ENCODE measurements around the gene BBS9.

Gene BBS9

DNA sequence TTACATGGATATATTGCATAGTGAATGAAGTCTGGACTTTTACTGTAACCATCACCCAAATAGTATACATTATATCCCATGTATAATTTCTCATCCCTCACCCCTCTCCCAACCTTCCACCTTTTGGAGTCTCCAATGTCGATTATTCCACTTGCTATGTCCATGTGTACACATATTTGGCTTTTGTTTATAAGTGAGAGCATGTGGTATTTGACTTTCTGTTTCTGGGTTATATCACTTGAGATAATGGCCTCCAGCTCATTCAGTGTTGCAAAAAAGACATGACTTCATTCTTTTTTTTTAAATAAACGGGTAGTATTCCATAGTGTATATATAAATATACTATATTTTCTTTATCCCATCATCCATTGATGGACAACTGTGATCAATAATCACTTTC, 487.4 kb downstream of the BBS9 start:
- Histone ChIP-seq H3K9ac (ENCODE audit: insufficient read length) (no peak overlapping the region), H3K36me3 (ENCODE audit: insufficient read depth, low read length) (no peaks in the 10 kb centered on the region), H3K27ac (no peak overlapping the region), H3K4me3 (no peak overlapping the region), H3K9me3 (ENCODE audit: low read depth, low read length) (no peaks in the 10 kb centered on the region)
- TF ChIP-seq EZH2 (IDR thresholded peaks at IDR 0.05) (no peak), FOXP2 (optimal IDR thresholded peaks at IDR 0.05; ENCODE audit: control extremely low read depth, extremely low read length, insufficient read depth) (no peak), POLR2AphosphoS5 (IDR thresholded peaks at IDR 0.05; ENCODE audit: borderline replicate concordance, low read depth, low read length) (no peak)
- no peak for DNase-seq (ENCODE audit: low read depth, low spot score)

DNA sequence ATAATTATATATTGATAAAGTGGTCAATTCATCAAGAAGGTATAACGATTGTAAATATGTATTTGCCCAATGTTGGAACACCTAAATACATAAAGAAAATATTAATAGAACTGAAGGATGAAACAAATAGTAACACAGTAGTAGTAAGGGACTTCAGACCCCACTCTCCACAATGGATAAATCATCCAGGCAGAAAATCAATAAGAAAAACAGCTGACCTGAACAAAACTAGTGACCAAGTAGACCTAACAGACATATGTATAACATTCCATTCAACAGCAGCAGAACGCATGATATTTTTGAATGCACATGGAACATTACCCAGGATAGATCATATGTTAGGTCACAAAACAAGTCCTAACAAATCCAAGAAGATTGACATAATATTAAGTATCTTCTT, 489.9 kb downstream of the BBS9 start:
- no peak overlapping the region for H3K4me3 ChIP-seq

DNA sequence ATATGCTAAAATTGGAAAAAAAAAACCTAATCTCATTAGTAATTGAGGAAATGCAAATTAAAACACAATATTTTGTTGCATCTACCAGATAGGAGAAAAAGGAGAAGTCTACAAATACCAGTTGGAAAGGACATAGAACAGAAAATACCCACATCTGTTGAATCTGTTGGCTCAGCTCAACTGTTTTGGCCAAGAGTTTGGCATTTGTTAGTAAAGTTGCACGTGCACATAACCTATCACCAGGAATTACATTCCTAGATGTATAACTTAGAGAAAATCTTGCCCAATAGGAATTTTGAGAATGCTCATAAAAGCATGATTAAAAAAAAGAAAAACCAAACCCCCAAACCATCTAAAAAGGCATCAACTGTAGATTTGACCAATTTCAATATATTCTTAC, 493.9 kb downstream of the BBS9 start:
- H3K27ac ChIP-seq = no peak overlapping the region
- TF ChIP-seq FOXP2 (optimal IDR thresholded peaks at IDR 0.05; ENCODE audit: control extremely low read depth, extremely low read length, insufficient read depth) (no peak), POLR2AphosphoS5 (IDR thresholded peaks at IDR 0.05; ENCODE audit: borderline replicate concordance, low read depth, low read length) (no peak), EZH2 (IDR thresholded peaks at IDR 0.05) (no peak)
- H3K36me3 ChIP-seq (ENCODE audit: insufficient read depth, low read length) = no peaks in the 10 kb centered on the region
- no peak overlapping the region for H3K4me3 ChIP-seq
- DNase-seq (ENCODE audit: low read depth, low spot score) = no peak
- H3K9ac ChIP-seq (ENCODE audit: insufficient read length) = no peak overlapping the region
- H3K9me3 ChIP-seq (ENCODE audit: low read depth, low read length) = no peaks in the 10 kb centered on the region

More for the DNA sequence above, 489.9 kb downstream of the BBS9 start:
- Histone ChIP-seq H3K9ac (ENCODE audit: insufficient read length) (no peak overlapping the region), H3K27ac (no peak overlapping the region), H3K9me3 (ENCODE audit: low read depth, low read length) (no peaks in the 10 kb centered on the region), H3K36me3 (ENCODE audit: insufficient read depth, low read length) (no peaks in the 10 kb centered on the region)
- TF ChIP-seq FOXP2 (optimal IDR thresholded peaks at IDR 0.05; ENCODE audit: control extremely low read depth, extremely low read length, insufficient read depth) (no peak), POLR2AphosphoS5 (IDR thresholded peaks at IDR 0.05; ENCODE audit: borderline replicate concordance, low read depth, low read length) (no peak)
- no peak for DNase-seq (ENCODE audit: low read depth, low spot score)

DNA sequence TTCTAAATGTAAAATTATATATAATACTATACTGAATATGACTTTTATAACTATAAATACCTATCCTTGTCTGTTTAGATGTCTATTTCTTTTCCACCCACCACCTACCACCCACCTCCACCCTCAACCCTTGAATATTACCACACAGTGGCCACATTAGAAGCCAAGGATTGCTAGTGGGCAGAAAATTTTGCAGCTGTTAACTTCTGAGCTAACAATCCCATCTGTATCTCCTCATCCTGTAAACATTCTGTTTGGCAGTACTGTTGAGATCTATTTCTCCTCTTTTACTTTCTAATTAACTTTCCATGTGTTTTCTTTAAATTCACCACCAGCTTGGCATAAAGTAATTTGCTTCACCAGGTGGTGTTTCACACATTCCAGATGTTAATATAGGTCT, 494.9 kb downstream of the BBS9 start:
- no peak for TF ChIP-seq FOXP2 (optimal IDR thresholded peaks at IDR 0.05; ENCODE audit: control extremely low read depth, extremely low read length, insufficient read depth)
- no peak for TF ChIP-seq EZH2 (IDR thresholded peaks at IDR 0.05)
- TF ChIP-seq POLR2AphosphoS5 (IDR thresholded peaks at IDR 0.05; ENCODE audit: borderline replicate concordance, low read depth, low read length) = no peak
- no peak overlapping the region for H3K27ac ChIP-seq
- H3K4me3 ChIP-seq = no peak overlapping the region
- no peaks in the 10 kb centered on the region for H3K36me3 ChIP-seq (ENCODE audit: insufficient read depth, low read length)
- no peak for DNase-seq (ENCODE audit: low read depth, low spot score)
- H3K9me3 ChIP-seq (ENCODE audit: low read depth, low read length) = no peaks in the 10 kb centered on the region
- H3K9ac ChIP-seq (ENCODE audit: insufficient read length) = no peak overlapping the region

DNA sequence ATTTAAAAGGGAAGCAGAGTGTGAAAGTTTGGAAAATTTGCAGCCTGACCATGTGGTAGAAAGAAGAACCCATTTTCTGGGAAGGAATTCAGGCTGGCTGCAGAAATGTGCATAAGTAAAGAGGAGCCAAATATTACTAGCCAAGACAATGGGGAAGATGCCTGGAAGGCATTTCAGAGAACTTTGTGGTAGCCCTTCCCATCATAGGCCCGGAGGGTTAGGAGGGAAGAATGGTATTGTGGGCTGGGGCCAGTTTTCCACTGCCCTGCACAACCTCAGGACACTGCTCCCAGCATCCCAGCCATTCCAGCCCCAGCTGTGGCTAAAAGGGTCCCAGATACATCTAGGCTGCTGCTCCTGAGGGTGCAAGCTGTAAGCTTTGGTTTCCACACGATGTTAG, 497.5 kb downstream of the BBS9 start:
- no peak overlapping the region for H3K4me3 ChIP-seq
- no peaks in the 10 kb centered on the region for H3K36me3 ChIP-seq (ENCODE audit: insufficient read depth, low read length)
- TF ChIP-seq FOXP2 (optimal IDR thresholded peaks at IDR 0.05; ENCODE audit: control extremely low read depth, extremely low read length, insufficient read depth) (no peak), POLR2AphosphoS5 (IDR thresholded peaks at IDR 0.05; ENCODE audit: borderline replicate concordance, low read depth, low read length) (no peak), EZH2 (IDR thresholded peaks at IDR 0.05) (no peak)
- no peak overlapping the region for H3K9ac ChIP-seq (ENCODE audit: insufficient read length)
- no peaks in the 10 kb centered on the region for H3K9me3 ChIP-seq (ENCODE audit: low read depth, low read length)
- no peak for DNase-seq (ENCODE audit: low read depth, low spot score)
- no peak overlapping the region for H3K27ac ChIP-seq

DNA sequence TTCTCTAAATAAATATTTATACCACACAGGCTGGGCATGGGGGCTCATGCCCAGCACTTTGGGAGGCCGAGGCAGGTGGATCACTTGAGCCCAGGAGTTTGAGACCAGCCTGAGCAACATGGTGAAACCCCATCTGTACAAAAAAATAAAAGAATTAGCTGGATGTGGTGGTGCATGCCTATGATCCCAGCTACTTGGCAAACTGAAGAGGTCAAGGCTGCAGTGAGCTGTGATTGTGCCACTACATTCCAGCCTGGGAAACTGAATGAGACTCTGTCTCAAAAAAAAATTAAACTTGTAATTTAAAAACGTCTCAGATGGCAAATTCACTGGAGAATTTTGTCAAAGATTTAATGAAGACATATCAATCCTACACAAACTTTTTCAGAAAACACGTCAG, 498.4 kb downstream of the BBS9 start:
- no peak for TF ChIP-seq FOXP2 (optimal IDR thresholded peaks at IDR 0.05; ENCODE audit: control extremely low read depth, extremely low read length, insufficient read depth)
- DNase-seq (ENCODE audit: low read depth, low spot score) = no peak
- no peaks in the 10 kb centered on the region for H3K36me3 ChIP-seq (ENCODE audit: insufficient read depth, low read length)
- no peak overlapping the region for H3K4me3 ChIP-seq
- H3K9me3 ChIP-seq (ENCODE audit: low read depth, low read length) = no peaks in the 10 kb centered on the region
- no peak overlapping the region for H3K27ac ChIP-seq
- H3K9ac ChIP-seq (ENCODE audit: insufficient read length) = no peak overlapping the region

DNA sequence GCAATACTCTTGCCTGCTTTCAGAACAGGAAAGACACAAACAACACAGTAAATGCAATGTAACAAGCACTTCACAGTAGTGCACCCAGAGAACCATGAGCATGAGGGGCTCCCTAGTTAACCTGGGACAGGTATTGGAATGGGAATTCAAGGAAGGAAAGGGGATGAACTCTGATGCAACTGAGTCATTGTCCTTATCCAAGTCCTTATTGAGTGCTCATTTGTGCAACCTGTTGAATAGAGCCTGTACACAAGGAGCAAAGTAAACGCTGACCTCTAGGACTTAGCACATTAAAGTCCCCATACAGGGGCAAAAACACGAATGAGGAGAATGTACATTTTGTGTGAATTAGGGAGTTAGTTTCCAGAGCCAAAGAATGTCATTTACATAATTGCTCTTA, 499.5 kb downstream of the BBS9 start:
- Histone ChIP-seq H3K4me3 (no peak overlapping the region), H3K27ac (no peak overlapping the region), H3K36me3 (ENCODE audit: insufficient read depth, low read length) (no peaks in the 10 kb centered on the region), H3K9me3 (ENCODE audit: low read depth, low read length) (no peaks in the 10 kb centered on the region), H3K9ac (ENCODE audit: insufficient read length) (no peak overlapping the region)
- DNase-seq (ENCODE audit: low read depth, low spot score) = no peak
- no peak for TF ChIP-seq EZH2 (IDR thresholded peaks at IDR 0.05)
- no peak for TF ChIP-seq FOXP2 (optimal IDR thresholded peaks at IDR 0.05; ENCODE audit: control extremely low read depth, extremely low read length, insufficient read depth)
- no peak for TF ChIP-seq POLR2AphosphoS5 (IDR thresholded peaks at IDR 0.05; ENCODE audit: borderline replicate concordance, low read depth, low read length)

DNA sequence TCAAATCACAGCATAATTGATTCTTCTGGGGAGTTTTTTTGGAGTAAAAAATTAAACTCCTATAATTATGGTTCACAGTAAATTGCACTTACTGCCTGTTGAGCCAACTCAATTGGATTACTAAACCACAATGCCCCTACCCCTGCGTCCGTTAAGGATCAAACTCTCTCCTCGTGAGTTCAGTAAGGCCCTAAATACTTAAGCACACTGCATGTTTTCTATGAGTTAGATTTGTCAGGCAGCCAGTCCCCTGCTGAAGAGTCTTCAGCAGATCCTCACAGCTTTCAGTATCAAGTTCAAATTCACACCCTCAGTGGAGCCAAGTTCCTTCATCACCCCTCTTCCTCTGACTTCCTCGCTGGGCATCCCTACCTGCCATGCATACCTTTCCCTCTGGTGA, 501.0 kb downstream of the BBS9 start:
- peak overlapping the region; percentile 27; the same call in 1 of the 2 replicates for H3K27ac ChIP-seq
- H3K9ac ChIP-seq (ENCODE audit: insufficient read length) = no peak overlapping the region
- TF ChIP-seq POLR2AphosphoS5 (IDR thresholded peaks at IDR 0.05; ENCODE audit: borderline replicate concordance, low read depth, low read length) (no peak), FOXP2 (optimal IDR thresholded peaks at IDR 0.05; ENCODE audit: control extremely low read depth, extremely low read length, insufficient read depth) (no peak), EZH2 (IDR thresholded peaks at IDR 0.05) (no peak)
- H3K4me3 ChIP-seq = no peak overlapping the region
- no peak for DNase-seq (ENCODE audit: low read depth, low spot score)
- H3K36me3 ChIP-seq (ENCODE audit: insufficient read depth, low read length) = no peaks in the 10 kb centered on the region
- H3K9me3 ChIP-seq (ENCODE audit: low read depth, low read length) = no peaks in the 10 kb centered on the region

DNA sequence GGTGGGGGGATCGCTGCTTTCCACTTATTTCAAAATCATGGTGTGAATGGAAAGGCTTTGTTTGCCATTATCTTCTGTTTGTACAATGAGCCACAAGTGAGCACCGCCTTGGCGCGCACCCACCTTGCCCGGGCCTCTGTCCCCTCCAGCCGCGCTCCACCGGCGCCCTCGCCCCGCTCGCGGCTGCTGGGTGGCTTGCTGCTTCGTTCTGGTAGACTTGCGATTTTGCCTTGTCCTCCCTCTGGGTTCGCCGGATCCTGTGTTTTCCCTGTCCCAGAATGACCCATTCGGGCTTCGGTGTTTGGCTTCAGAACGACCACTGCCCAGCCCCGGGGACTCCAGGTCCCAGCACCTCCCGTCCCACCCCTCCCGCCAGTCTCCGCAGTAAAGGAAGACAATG, 503.0 kb downstream of the BBS9 start:
- Histone ChIP-seq H3K27ac (no peak overlapping the region), H3K4me3 (no peak overlapping the region), H3K9me3 (ENCODE audit: low read depth, low read length) (no peaks in the 10 kb centered on the region), H3K9ac (ENCODE audit: insufficient read length) (no peak overlapping the region), H3K36me3 (ENCODE audit: insufficient read depth, low read length) (no peaks in the 10 kb centered on the region)
- no peak for DNase-seq (ENCODE audit: low read depth, low spot score)
- no peak for TF ChIP-seq POLR2AphosphoS5 (IDR thresholded peaks at IDR 0.05; ENCODE audit: borderline replicate concordance, low read depth, low read length)
- no peak for TF ChIP-seq FOXP2 (optimal IDR thresholded peaks at IDR 0.05; ENCODE audit: control extremely low read depth, extremely low read length, insufficient read depth)
- no peak for TF ChIP-seq EZH2 (IDR thresholded peaks at IDR 0.05)

Data from SK-N-MC (cell line).